GM12872 (cell line): ENCODE data around the gene PTDSS2.

Source experiments
- CTCF ChIP-seq: IDR thresholded peaks from 3 replicates; pipeline ENCODE4 v1.5.1; 2011; ENCODE audit warnings: low read depth, mild to moderate bottlenecking, low read length, moderate library complexity; ENCODE audit not compliant: insufficient read depth

Gene PTDSS2

GRCh38 chr11:426851-427250 is 23.2 kb upstream of the PTDSS2 start:
- TF ChIP-seq CTCF: no peak

- no peak for TF ChIP-seq CTCF
Measured at GRCh38 chr11:428295-428694, 21.8 kb upstream of the PTDSS2 start.

- TF ChIP-seq CTCF: no peak
Measured at GRCh38 chr11:429391-429790, 20.7 kb upstream of the PTDSS2 start.

GRCh38 chr11:429931-430456 is 20.1 kb upstream of the PTDSS2 start:
- TF ChIP-seq CTCF: no peak

- no peak for TF ChIP-seq CTCF
Measured at GRCh38 chr11:431921-432320, 18.2 kb upstream of the PTDSS2 start.

GRCh38 chr11:432501-433100 is 17.5 kb upstream of the PTDSS2 start:
- no peak for TF ChIP-seq CTCF

- no peak for TF ChIP-seq CTCF
Measured at GRCh38 chr11:433111-433510, 17.0 kb upstream of the PTDSS2 start.

GRCh38 chr11:433641-434040 is 16.4 kb upstream of the PTDSS2 start:
- no peak for TF ChIP-seq CTCF
